NCI-H2081 treated with DMSO at 0.1 percent for 48 hours (cell line): Measurements from ENCODE around the gene PTGDS.

Experiments
- DNase-seq: peaks from one replicate; lab custom pipeline; 2025; lab: John Stamatoyannopoulos, UW

The PTGDS gene

DNA sequence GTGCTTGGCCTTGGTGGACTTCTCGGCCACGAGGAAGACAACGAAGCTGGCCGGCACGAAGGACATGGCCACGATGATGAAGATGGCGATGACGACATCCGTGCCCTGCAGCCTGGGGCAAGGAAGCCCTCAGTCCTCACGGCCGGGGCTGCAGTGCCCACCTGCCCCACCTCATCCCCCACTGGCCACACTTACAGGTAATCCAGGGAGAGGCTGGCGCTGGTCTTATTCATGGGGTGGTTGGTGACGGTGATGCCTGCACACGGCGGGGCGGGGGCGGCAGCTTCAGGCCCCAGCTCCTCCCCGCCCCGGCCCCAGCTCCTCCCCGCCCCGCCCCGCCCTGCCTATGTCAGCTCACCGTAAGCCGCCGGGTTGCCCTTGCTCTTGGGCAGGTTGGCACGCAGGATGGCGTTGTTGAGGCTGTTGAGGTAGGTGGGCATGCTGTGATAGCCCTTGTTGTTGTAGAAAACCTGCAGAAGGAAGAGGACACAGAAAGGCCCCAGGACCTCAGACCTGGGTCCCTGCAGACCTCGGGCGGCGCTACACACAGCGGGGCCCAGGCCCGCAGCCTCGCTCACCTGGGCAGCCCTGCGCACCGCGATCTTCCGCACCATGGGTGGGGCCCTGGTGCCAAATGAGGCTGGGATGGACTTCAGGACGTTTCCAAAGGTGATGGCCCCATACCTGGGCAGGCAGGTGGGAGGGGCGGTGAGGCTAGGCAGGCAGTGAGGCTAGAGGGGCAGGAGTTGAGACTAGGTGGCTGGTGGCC is 34.8 kb downstream of the PTGDS start:
- no peak for DNase-seq

DNA sequence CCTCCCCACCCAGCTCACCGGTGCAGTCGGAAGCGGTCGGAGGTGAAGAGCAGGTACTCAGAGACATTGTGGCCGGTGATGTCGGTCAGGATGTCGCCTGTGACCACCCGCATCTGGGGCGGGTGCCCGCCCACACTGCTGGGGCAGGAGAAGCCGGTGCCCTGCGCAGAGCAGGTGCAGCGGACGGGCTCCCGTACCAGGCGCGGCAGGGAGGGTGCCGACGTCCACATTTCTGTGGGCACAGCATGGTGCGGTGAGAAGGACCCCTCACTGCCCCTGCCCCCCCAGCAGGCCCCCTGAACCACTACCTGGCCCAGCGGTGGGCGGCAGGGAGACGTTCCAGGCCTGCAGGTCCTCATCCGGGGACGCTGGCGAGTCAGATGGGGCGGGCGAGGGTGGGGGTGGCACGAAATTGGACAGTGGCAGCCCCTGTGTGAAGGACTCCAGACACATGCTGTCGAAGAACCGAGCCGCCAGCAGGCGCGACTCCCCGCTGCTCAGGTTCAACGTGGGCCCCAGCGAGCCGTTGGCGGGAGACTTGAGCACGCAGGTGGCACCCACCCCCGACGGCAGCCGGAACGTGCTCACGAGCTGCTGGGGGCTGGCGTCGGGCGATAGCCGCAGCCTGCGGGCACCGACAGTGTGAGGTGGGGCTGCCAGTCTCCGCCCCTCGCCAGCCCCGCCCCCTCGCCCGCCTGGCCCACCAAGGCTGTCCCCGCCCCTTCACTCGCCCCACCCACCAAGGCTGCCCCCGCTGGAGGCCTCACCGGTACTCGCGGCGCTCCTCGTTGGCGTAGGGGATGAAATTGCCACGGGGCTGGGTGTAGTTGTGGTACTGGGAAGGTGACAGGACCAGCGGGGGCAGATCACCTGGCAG is 35.6 kb downstream of the PTGDS start:
- DNase-seq = no peak

DNA sequence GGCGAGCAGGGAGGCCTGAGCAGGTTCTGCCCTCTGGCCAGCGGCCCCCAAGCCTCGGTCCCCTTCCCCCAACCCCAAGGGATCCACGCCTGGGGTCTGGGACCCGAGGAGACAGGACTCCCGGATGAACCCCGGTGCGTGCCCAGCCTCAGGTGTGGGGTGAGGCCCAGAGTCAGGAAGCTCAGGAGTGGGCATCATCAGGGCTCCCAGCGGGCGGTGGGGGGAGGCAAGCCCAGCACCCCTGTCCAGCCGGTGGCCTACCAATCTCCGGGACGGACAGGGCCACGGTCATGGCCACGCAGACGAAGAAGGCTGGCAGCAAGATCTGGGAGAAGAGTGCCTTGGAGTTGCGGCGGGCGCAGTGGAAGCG is 36.3 kb downstream of the PTGDS start:
- no peak for DNase-seq

DNA sequence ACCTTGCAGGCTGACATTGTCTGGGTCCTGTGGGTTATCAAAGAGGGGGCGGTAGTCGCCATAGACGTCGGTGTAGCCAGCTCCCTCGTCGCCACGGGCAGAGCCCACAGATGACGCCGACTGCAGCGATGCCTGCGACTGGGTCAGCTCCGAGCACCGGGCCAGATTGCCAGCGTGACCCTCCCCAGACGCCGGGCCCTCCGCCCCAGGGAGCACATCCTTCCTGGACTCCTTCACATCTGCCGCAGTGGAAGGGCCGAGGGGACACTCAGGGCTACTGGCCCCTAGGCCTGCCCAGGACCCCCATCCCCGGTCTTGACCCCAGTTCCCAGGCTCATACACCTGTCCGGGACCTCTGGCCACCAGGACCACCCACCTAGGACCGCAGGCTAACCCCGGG is 36.9 kb downstream of the PTGDS start:
- no peak for DNase-seq

DNA sequence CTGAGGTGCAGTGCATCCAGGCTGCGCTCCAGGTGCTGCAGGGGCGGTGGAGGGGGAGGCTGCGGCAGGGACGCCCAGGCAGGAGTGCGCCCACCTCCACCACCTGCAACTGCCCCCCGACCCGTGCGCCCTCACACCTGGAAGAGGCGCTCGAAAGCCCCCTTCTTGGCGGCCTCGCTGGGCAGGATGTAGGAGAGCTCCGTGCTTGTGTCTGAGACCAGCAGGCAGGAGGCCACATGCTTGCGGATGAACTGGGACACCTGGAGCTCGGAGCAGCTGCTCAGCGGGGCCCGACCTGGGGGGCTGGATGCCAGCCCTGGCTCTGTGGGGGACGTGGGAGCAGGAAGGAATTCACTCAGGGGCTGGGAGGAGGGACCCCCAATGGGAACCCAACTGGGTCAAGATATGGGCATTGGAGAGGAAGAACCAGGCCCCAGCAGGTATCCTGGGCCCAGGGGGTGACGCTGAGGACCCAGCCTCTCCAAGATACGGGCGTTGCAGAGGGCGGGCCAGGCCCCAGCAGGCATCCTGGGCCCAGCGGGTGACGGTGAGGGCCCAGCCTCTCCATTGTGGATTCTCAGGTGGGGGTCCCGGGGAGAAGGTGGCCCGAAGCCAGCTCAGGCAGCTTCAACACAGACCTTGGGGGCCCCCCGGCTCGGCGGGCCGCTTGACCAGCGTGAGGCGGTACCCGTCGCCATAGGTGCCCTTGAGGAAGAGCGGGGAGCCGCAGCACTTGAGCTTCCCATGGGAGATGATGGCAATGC is 37.7 kb downstream of the PTGDS start:
- no peak for DNase-seq

DNA sequence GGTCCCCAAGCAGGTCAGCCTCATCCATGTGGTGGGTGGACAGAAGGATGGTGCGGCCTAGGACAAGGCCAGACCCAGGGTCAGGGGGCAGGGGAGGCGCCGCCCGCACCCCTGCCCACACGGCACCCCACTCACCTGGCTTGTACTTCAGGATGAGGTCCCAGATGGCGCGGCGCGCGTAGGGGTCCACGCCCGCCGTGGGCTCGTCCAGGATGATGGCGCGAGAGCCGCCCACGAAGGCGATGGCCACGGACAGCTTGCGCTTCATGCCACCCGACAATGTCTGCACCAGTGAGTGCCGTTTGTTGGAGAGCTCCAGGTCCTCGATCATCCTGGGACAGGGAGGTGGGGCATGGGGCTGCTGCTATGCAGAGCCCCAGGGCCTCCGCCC is 38.2 kb downstream of the PTGDS start:
- DNase-seq = no peak

DNA sequence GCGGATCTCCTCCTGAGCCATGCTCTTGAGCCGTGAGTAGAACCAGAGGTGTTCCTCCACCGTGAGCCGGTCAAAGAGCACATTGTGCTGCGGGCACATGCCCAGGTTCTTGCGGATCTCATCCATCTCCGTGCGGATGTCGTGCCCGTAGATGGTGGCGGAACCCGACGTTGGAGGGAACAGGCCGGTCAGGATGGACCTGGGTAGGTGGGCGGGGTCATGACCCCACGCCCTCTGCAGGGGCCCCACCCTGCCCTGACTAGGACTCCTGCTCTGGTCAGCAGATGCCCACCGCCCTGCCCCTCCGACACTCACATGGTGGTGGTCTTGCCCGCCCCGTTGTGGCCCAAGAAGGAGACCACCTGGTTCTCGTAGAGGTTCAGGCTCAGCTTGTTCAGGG is 38.7 kb downstream of the PTGDS start:
- no peak for DNase-seq

DNA sequence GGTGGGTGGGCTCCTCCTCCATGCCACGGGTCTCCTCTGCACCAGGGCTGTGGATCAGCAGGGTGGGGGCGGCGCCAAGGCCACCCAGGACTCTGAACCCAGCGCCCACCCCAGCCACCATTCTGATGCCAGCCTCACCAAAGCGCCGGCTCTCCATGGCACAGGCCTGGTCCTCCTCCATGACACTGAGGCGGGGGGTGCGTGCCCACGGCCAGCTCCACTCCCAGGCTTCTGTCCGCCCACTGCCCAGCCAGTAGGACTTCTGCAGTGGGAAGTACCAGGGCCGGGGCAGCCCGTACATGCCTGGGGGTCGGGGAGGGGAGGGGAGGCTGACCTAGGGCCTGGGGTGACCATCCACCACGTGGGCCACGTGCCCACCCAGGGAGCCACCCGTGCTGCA is 39.1 kb downstream of the PTGDS start:
- no peak for DNase-seq

DNA sequence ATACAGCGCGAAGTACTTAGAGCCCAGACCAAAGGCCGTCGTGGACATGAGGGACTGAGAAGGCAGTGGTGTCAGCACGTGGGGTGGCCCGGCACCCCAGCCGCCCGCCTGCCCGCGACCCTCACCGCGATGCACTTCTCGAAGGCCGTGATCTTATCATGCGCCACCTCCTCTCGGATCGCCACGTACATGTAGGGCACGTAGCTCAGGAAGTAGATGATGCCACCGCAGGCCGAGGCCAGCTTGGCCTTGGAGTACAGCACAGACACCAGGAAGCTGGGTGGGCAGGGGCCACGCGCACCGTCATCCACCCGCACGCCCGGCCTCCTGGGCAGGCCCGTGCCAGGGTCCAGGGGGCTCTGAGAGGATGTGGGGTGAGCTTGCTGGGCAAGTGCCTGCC is 39.8 kb downstream of the PTGDS start:
- no peak for DNase-seq

DNA sequence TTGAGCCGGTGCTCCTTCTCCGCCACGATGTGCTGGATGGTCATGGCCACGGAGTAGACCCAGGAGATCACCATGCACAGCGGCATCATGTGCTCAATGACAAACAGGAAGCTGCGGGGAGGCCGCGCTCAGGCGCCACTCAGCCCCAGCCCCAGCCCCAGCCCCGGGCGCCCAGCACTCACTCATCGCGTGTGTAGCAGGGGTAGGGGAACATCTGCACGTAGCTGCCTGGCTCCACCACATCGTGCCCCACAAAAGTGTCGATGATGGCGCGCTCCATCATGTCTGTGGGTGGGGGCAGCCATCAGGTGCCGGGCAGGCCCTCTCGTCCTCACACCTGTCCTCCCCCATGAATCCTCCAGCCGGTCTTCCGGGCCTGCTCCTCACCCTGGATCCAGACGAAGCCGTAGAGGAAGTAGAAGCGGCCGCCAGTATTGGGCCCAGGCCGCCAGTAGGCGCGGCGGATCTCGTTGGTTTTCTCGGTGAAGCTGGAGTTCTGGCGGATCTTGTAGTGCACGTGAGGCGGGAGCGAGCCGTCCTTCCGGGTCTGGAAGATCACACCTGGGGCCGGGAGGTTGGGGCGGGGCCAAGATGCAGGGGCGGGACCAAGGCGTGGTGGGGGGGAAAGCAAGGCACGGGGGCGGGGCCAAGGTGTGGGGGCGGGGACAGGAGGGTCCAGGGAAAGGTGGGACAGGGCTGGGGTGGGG is 40.6 kb downstream of the PTGDS start:
- DNase-seq = no peak

DNA sequence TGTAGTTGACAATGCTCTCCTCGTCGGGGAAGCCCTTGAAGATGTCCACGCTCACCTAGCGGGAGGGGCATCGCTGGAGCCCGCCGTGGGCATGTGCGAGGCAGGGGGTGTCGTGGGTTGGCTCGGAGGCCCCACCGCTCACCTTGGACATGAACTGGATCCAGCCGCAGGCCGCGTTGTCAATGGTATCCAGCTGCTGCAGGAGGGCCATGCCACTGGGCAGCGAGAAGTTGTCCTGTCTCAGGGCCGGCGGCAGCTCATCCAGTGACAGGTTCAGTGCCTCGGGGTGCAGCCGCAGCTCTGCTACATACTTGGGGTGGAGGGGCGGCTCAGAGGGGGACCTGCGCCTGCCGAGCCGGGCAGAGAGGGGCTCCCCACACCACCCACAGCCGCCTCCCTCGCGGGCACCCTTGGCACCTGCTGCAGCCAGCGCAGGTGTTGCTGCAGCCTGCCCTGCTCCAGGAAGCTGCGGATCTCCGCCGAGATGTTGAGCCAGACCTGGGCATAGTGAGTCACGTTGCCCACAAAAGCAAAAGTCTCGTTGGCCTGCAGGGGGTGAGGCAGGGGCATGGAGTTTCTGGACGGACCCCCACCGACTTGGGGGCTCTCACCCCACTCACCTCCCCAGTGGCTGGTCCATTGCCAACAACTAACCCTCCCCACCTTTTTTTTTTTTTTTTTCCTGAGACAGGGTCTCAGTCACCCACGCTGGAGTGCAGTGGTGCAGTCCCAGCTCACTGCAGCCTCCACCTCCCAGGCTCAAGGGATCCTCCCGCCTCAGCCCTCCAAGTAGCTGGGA is 41.7 kb downstream of the PTGDS start:
- DNase-seq = no peak

DNA sequence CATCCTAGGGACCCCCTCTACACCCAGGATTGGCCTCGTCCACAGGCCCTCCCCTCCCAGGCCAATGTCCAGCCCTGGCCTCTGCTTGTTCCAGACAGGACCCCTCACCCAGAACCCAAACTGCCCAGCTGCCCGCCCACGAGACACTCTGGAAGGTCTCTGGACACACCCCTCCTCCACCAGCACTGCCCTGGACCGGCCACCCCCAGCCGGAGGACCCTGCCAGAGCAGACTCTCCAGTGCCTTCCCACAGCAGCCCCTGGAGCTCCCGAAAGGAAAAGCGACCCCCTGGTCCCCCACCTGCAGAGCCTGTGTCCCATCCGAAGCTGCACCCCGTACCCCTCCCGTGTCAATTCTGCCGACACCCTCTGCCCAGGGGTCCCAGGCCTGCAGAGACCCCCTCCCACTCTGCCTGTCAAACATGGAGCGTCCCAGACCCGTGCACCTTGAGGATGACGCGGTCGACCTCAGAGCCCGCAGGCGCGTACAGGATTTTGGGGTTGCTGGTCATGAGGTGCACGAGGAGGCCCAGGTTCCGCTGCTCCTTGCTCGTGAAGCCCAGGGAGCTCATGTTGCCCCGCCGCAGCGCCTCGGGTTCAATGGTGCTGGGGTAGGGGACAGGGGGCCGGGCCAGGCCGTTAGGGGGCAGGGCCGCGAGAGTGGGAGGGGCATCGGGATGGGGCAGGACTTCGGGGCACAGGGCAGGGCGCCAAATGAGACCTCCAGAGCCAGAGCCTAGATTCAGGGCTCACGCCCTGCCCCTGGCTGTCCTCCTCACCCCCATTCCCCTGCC is 42.8 kb downstream of the PTGDS start:
- no peak for DNase-seq

DNA sequence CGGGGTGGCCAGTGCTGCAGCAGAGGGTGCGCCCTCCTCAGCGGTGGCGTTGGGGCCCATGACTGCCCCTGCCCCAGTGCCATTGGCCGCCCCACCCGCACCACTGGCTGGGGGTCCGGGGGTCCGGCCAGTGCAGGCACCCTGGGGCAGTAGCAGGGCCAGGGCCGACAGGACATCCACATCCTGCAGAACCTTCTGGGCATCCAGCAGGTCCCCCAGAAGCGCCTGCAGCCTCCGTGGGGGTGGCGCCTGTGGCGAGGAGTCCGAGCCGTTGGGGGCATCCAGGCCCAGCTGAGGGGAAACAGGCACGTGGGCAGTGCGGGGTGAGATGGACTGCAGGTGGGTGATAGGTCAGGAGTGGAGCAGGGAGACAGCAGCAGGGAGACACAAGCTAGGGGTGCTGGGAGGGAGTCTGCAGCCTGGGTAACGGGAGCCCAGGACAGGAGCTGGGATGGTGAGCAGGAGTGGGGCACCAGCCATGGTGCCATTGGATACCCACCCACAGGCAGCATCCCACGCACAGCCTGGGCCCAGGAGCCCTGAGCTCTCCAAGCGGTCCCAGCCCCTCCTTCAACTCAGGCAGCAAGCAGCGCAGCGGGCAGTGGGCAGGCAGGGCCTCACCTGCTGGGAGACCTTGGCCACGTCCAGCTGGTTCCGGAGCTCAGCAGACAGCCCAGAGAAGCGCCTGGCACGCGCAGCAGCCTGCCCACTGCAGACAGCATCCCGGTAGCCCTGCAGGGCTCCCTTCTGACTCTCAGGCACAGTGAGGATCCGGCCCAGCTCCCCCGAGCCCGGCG is 43.7 kb downstream of the PTGDS start:
- DNase-seq = no peak

DNA sequence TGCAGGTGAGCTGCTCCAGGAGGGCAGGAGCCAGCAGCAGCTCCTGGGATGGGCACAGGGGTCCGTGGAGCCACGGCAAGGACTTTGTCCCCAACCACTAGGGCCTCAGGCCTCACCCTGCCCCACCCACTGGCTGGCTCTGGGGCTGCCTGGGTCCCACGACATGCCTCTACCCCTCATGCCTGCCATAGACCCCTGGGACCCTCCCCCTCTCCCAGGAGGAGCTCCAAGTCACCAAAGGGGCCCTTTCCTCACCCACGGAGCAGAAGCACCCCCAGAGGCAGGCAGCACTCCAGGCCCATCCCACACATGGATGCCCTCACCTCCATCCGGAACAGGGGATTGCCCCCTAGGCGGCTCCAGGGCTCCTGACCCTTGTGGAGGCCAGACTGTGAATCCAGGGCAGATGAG is 44.3 kb downstream of the PTGDS start:
- no peak for DNase-seq

DNA sequence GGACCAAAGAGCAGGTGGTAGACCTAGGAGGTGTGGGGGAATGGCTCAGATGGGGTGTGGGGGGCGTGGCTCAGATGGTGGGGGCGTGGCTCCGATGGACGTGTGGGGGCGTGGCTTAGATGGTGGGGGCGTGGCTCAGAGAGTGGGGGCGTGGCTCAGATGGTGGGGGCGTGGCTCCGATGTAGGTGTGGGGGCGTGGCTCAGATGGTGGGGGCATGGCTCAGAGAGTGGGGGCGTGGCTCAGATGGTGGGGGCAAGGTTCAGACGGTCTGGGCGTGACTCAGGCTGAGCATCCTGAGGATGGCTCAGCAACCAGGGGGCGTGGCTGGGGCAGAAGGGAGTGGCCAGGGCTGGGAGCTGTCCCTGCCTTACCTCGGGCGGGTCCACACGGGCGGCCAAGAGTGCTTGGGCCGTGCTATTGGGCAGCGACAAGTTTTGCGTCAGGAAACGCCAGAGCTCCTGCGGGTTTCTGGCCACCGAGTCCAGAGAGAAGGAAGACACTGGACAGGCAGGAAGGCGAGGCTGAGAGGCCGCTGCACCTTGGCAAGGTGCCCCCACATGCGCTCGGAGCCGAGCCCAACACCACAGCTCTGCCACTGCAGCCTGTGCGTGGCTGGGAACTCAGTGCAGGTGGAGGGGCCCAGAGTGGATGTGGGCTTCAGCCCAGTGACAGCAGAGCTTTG is 44.8 kb downstream of the PTGDS start:
- no peak for DNase-seq

DNA sequence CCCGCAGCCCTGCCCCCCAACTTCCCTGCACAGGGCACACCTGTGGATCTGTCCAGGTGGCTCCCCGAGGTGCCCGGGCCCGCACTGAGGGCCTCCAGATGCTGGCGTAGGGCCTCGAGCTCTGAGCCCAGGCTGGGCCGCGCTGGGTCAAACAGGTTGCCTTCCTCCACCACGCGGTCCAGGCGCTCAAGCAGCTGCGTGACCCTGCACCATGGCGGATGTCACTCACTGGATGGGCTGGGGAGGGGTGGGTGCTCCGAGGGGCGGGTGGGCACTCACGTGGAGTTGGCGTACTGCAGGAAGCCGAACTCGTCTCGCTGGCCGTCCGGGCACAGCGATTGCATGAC is 45.3 kb downstream of the PTGDS start:
- no peak for DNase-seq

DNA sequence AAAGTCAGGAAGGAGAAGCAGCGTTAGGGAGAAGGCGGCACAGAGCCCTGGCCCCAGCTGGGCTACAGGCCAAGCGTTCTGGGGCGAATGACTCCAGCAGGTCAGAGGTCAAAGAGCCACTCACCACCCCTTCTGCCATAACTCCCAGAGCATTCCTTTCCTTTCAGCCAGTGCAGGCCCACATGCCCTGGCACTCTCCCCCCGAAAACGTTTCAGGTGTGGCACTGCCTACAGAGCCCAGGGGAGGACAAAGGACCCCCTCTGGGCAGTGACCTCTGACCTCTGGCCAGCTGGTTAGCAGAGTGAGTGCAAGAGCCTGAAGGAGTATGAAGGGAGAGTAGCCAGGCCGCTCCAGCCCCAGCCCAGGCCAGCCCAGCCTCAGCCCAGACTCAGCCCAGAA is 45.9 kb downstream of the PTGDS start:
- DNase-seq = no peak

DNA sequence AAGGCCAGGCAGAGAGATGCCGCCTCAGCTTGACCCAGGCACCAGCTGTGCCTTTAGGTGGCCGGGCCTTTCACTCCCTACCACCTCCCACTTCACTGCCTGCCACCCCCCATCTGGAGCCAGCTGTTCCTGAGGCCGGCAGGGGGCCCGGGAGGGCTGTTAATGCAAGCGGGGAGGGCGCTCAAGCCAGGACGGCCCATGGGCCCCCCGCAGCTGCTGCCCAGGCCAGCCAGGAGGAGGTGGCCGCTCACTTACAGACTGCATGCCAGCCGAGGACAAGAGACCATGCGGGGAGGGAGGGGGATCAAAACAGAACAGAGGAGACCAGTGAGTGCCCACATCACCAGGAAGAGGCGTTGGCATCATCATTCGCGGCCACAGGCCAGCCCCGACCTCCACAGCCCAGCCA is 46.3 kb downstream of the PTGDS start:
- DNase-seq = no peak

DNA sequence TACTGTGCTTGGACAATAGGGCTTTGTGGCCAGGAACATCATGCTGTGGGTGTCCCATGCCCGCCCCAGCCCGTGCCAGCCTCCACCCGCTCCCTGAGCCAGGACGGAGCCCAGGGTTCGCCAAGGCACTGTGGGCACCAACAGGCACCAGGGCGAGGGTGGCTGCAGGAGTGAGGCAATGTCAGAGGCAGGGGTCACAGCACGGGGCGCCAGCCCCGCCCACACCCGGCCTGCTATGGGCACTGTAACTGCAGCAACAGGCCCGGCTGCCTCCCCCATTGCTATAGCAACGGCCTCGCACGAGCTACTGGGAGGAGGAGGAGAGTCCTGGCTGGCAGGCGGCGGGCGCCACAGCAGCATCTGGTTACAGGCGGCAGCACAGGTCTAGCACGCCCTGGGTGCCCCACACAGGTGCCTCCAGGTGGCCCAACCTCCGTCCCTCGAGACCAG is 48.2 kb downstream of the PTGDS start:
- DNase-seq = no peak
